Kidney glomerular epithelial cell (primary cell): ENCODE results near the gene SHFL.

Experiments used
- DNase-seq: peaks from one replicate; lab custom pipeline; 2025; lab: John Stamatoyannopoulos, UW

Gene SHFL

GRCh38 chr19:10109528-10109927 lies 23.4 kb downstream of the SHFL start:
- DNase-seq = no peak

GRCh38 chr19:10110076-10110971 lies 24.2 kb downstream of the SHFL start:
- DNase-seq = no peak

- no peak for DNase-seq
These were observed 24.8 kb downstream of the SHFL start for GRCh38 chr19:10110972-10111317.

GRCh38 chr19:10111405-10111811 lies 25.3 kb downstream of the SHFL start, which contains the start of gene P2RY11:
TSS of gene P2RY11 (plus strand) at chr19:10111693. CDS start at chr19:10111722, 29 bp downstream.
- DNase-seq = no peak

- DNase-seq = no peak
These were observed 26.1 kb downstream of the SHFL start for GRCh38 chr19:10112037-10112761.

GRCh38 chr19:10112895-10113591 lies 26.9 kb downstream of the SHFL start:
- DNase-seq = no peak

GRCh38 chr19:10113592-10113963 lies 27.5 kb downstream of the SHFL start:
- no peak for DNase-seq

GRCh38 chr19:10113964-10114650 lies 28.0 kb downstream of the SHFL start:
- no peak for DNase-seq

- no peak for DNase-seq
These were observed 28.7 kb downstream of the SHFL start for GRCh38 chr19:10114651-10115391.

GRCh38 chr19:10115392-10116084 lies 29.4 kb downstream of the SHFL start:
- no peak for DNase-seq

- no peak for DNase-seq
These were observed 30.2 kb downstream of the SHFL start for GRCh38 chr19:10116085-10116865.

- DNase-seq = no peak
These were observed 30.9 kb downstream of the SHFL start for GRCh38 chr19:10116866-10117616.

- DNase-seq = no peak
These were observed 32.8 kb downstream of the SHFL start for GRCh38 chr19:10118960-10119359.

- DNase-seq = no peak
These were observed 34.5 kb downstream of the SHFL start for GRCh38 chr19:10120538-10121189.

GRCh38 chr19:10122045-10122444 lies 35.9 kb downstream of the SHFL start:
- DNase-seq = no peak

- DNase-seq = no peak
These were observed 38.3 kb downstream of the SHFL start for GRCh38 chr19:10124429-10124828.

- no peak for DNase-seq
These were observed 40.1 kb downstream of the SHFL start for GRCh38 chr19:10126213-10126639.

- DNase-seq = no peak
These were observed 46.8 kb downstream of the SHFL start for GRCh38 chr19:10132905-10133304.

GRCh38 chr19:10133596-10133995 lies 47.5 kb downstream of the SHFL start:
- no peak for DNase-seq
